Gastrocnemius medialis (tissue), 4 donors: ENCODE data around the gene FBLN1. TPM values are rescaled to one million over a fixed set of nuclear protein-coding genes. Genes with fewer than 3 reads are reported as not detected.
A peak's percentile ranks its signal among the peaks of the same experiment; 100 is the strongest.

Experiments
- ATAC-seq, 2 donors: fragments of 150-250 bp; one replicate each; pipeline ENCODE4 v1.9.1; 2016
- DNase-seq, 2 donors: peaks; one replicate each; pipeline ENCODE4 v3.0.0-alpha.2; 2019
- H3K27ac ChIP-seq, 4 donors: fragments of 200-600 bp; sonication (generic); 1 replicate in 1 of 4; 2 replicates in 3 of 4; pipeline ENCODE4 v1.5.1; 2016 to 2018; ENCODE audit warnings: mild to moderate bottlenecking in 2 of 4, moderate library complexity in 1 of 4
- H3K27me3 ChIP-seq, 3 donors: fragments of 200-600 bp; sonication (generic) in 2 of 3; 1 replicate in 1 of 3; 2 replicates in 2 of 3; pipeline versions ENCODE4 v1.5.1 to v1.6.0; 2016 to 2019; ENCODE audit warnings: mild to moderate bottlenecking in 1 of 3, moderate library complexity in 1 of 3
- H3K36me3 ChIP-seq, 2 donors: fragments of 200-600 bp; sonication (generic) in 1 of 2; one replicate each; pipeline ENCODE4 v1.5.1; 2017 to 2018
- H3K4me1 ChIP-seq, 2 donors: fragments of 200-600 bp; sonication (generic) in 1 of 2; one replicate each; pipeline ENCODE4 v1.5.1; 2016 to 2017; ENCODE audit warnings: mild to moderate bottlenecking in 2 of 2
- H3K4me3 ChIP-seq, 4 donors: fragments of 200-600 bp; sonication (generic) in 3 of 4; 1 replicate in 1 of 4; 2 replicates in 3 of 4; pipeline ENCODE4 v1.5.1; 2016 to 2019; ENCODE audit warnings: mild to moderate bottlenecking in 2 of 4
- H3K9me3 ChIP-seq, 3 donors: fragments of 200-600 bp; sonication (generic) in 2 of 3; 1 replicate in 1 of 3; 2 replicates in 2 of 3; pipeline ENCODE4 v1.5.1; 2016 to 2019
- CTCF ChIP-seq, 5 experiments: fragments of 450-650 bp in 3 of 5; fragments of 200-600 bp in 2 of 5; sonication (generic) in 2 of 5; IDR thresholded peaks in 4 of 5; conservative IDR thresholded peaks in 1 of 5; 1 replicate in 4 of 5; 2 replicates in 1 of 5; pipeline ENCODE4 v1.5.1; 2016 to 2019; ENCODE audit warnings: antibody characterized with exemption in 5 of 5, mild to moderate bottlenecking in 3 of 5, moderate library complexity in 3 of 5
- POLR2A ChIP-seq, 2 donors: fragments of 450-650 bp; IDR thresholded peaks; one replicate each; pipeline ENCODE4 v1.6.1; 2017; ENCODE audit warnings: antibody characterized with exemption in 2 of 2, mild to moderate bottlenecking in 2 of 2, moderate library complexity in 2 of 2
- in situ Hi-C, 4 donors: fragments of 200-750 bp; cut with MboI; loops; one replicate each; pipeline versions ENCODE4 v1.15.0 to v1.8.0; 2017; ENCODE audit warnings: low sequenced_read_pairs in 4 of 4
- intact Hi-C: fragments of 100-400 bp; cut with DNase I; formaldehyde crosslinking; loops from one replicate; pipeline ENCODE4 v1.15.1; 2023; ENCODE audit warnings: low total_unique reads
- total RNA-seq, 4 donors: library from RNA; depleted of rRNA; stranded (reverse); fragments of >200 nt; gene quantifications; one replicate each; pipeline versions ENCODE4 v1.1.0 to v1.2.3, GENCODE V29; 2016

FBLN1 gene
- total RNA-seq, 4 donors from 2014 or later, result 12.5 to 37.1 (median 19.2) TPM

- H3K36me3 ChIP-seq, result no peaks in the 10 kb centered on the region
- TF ChIP-seq POLR2A (IDR thresholded peaks at IDR 0.05) (no peak), CTCF (IDR thresholded peaks at IDR 0.05 in 4 of 5, conservative IDR thresholded peaks at IDR 0.05 in 1 of 5) (no peak)
Measured at GRCh38 chr22:45525480-45525879, 22.8 kb downstream of the FBLN1 start.

GRCh38 chr22:45526281-45526680, 23.6 kb downstream of the FBLN1 start:
- no peak for ATAC-seq
- Histone ChIP-seq H3K4me3 (no peak overlapping the region), H3K9me3 (no peaks in the 10 kb centered on the region), H3K27ac (no peak overlapping the region), H3K27me3 (no peaks in the 10 kb centered on the region), H3K36me3 (no peaks in the 10 kb centered on the region), H3K4me1 (no peaks in the 10 kb centered on the region)
- no peak for DNase-seq
- in situ Hi-C loops (no loop called here), intact Hi-C loops (no loop called here)
- no peak for TF ChIP-seq POLR2A (IDR thresholded peaks at IDR 0.05)
- TF ChIP-seq CTCF (IDR thresholded peaks at IDR 0.05 in 4 of 5, conservative IDR thresholded peaks at IDR 0.05 in 1 of 5), result no peak

More at GRCh38 chr22:45525480-45525879, 22.8 kb downstream of the FBLN1 start:
- intact Hi-C loops (no loop called here), in situ Hi-C loops (no loop called here)
- DNase-seq (no peak), ATAC-seq (no peak)
- Histone ChIP-seq H3K4me3 (no peak overlapping the region), H3K4me1 (no peaks in the 10 kb centered on the region), H3K9me3 (no peaks in the 10 kb centered on the region), H3K27ac (no peak overlapping the region), H3K27me3 (no peaks in the 10 kb centered on the region)

GRCh38 chr22:45526768-45527360, 24.2 kb downstream of the FBLN1 start:
- in situ Hi-C loops, result no loop called here
- DNase-seq, result no peak
- Histone ChIP-seq H3K9me3 (no peaks in the 10 kb centered on the region), H3K36me3 (no peaks in the 10 kb centered on the region), H3K27me3 (no peaks in the 10 kb centered on the region), H3K4me3 (no peak overlapping the region), H3K4me1 (no peaks in the 10 kb centered on the region), H3K27ac (no peak overlapping the region)
- intact Hi-C loops, result no loop called here
- peak in 1 of 2 donors; percentile 54 for ATAC-seq
- TF ChIP-seq CTCF (IDR thresholded peaks at IDR 0.05 in 4 of 5, conservative IDR thresholded peaks at IDR 0.05 in 1 of 5) (no peak), POLR2A (IDR thresholded peaks at IDR 0.05) (no peak)

- Histone ChIP-seq H3K4me3 (no peak overlapping the region), H3K36me3 (no peaks in the 10 kb centered on the region), H3K4me1 (no peaks in the 10 kb centered on the region), H3K27ac (no peak overlapping the region), H3K27me3 (no peaks in the 10 kb centered on the region), H3K9me3 (no peaks in the 10 kb centered on the region)
- in situ Hi-C loops, result no loop called here
- DNase-seq (no peak), ATAC-seq (no peak)
- TF ChIP-seq CTCF (IDR thresholded peaks at IDR 0.05 in 4 of 5, conservative IDR thresholded peaks at IDR 0.05 in 1 of 5) (no peak), POLR2A (IDR thresholded peaks at IDR 0.05) (no peak)
- intact Hi-C loops, result no loop called here
Measured at GRCh38 chr22:45527456-45527855, 24.8 kb downstream of the FBLN1 start.

GRCh38 chr22:45528046-45528445, 25.4 kb downstream of the FBLN1 start:
- no peaks in the 10 kb centered on the region for H3K27me3 ChIP-seq
- no peak for DNase-seq
- no peaks in the 10 kb centered on the region for H3K9me3 ChIP-seq
- in situ Hi-C loops (no loop called here), intact Hi-C loops (no loop called here)
- no peaks in the 10 kb centered on the region for H3K36me3 ChIP-seq
- no peaks in the 10 kb centered on the region for H3K4me1 ChIP-seq
- H3K4me3 ChIP-seq, result no peak overlapping the region
- no peak for ATAC-seq
- TF ChIP-seq POLR2A (IDR thresholded peaks at IDR 0.05), result no peak
- no peak for TF ChIP-seq CTCF (IDR thresholded peaks at IDR 0.05 in 4 of 5, conservative IDR thresholded peaks at IDR 0.05 in 1 of 5)
- no peak overlapping the region for H3K27ac ChIP-seq
